GM18502 (cell line): ENCODE data around the gene COL4A6.
A peak's percentile ranks its signal among the peaks of the same experiment; 100 is the strongest.

Experiments used
- ATAC-seq: cut with Tn5 transposase; IDR thresholded peaks from one replicate; pipeline ENCODE4 v1.9.1; 2021; ENCODE audit warnings: mild to moderate bottlenecking; ENCODE audit not compliant: unreplicated experiment, poor library complexity

COL4A6 gene

DNA sequence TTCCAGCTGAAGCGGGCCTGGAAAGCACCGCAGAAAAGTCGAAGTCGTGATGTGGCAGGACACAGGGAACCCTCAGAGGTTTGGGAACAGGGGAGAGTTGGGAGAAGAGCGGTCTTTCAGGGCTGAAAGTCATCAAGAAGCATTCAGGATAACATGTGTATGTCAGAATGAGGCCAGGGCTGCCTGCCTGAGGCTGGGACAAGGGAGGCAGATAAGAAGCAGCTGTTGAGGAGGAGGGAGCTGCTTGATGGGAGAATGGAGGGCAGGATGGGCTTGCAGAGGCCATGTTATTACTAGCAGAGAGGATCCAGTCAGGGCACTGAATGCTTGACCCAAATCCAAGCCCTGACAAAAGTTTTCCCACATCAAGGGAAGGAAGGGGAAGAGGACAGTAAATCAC lies 214.6 kb downstream of the COL4A6 start:
- ATAC-seq = no peak

DNA sequence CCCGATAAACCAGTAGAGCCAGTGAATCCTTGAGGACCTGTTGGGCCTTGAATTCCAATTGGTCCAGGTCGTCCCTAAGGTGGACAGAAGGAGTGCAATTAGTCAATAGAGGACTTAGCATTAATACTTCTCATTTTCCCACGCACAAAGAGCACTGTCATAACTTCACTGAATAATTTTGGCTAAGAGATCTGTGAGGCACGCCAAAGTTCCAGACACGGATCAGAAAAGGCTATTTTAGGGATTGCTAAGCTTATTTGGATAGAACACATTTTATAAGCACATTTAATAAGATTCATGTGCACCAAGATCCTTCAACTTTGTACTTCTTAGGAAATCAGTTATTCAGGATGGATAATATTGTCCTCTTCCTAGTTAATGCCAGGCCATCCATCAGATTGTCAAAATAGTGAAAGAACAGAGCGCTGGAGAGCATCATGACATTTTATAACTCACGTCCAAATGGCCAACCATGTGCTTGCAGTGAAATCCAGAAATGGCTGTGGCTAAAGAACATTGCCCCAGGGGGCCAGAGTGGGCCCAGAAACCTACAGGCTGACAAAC lies 216.8 kb downstream of the COL4A6 start:
- ATAC-seq = no peak

DNA sequence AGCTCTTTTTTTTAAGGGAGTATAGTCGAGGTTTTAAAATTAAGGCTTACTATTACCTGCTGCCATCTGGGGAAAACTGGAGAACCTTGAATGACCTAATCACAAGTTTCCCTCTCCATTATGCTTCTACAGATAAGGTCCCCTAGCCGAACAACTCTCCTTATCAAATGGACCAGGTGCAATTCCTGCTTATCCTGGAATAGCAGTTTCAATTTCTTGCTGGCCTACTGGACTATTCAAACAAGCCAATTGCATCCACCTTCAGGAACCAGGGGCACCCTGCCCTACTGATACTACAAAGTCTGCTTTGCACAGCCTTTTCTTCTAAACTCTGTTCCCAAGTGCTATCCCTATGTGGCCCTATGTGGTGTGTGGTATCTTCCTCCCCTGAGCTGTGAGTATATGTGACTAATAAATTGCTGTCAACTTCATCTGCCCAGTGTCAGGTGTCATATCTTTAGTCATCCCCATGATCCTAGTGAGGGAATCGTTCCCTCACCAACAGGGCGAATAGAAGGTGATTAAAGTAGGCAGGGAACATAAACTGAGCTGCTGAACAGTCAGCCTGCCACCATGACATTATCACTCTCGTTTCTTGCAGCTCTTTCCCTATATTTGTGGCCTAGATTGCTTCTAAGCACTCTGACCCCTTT lies 218.1 kb downstream of the COL4A6 start:
- no peak for ATAC-seq

DNA sequence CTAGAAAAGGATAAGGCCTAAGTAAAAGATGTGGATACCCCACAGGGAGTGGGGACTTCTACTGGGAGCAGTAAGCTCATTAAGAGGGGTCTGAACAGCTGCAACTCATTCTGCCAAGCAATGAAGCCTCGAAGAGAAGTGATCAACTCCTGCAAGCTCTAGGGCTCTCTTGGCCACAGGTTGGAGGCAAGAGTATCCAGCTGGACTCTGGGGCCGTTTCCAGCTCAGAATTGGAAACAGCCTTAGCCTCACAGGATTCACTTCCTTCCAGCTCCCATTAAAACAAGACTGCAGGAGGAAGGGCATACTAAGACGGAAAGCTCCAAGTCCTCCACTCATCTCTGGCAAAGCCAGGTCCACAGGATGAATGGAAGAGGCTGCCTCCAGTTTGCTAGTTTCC lies 220.3 kb downstream of the COL4A6 start:
- no peak for ATAC-seq

DNA sequence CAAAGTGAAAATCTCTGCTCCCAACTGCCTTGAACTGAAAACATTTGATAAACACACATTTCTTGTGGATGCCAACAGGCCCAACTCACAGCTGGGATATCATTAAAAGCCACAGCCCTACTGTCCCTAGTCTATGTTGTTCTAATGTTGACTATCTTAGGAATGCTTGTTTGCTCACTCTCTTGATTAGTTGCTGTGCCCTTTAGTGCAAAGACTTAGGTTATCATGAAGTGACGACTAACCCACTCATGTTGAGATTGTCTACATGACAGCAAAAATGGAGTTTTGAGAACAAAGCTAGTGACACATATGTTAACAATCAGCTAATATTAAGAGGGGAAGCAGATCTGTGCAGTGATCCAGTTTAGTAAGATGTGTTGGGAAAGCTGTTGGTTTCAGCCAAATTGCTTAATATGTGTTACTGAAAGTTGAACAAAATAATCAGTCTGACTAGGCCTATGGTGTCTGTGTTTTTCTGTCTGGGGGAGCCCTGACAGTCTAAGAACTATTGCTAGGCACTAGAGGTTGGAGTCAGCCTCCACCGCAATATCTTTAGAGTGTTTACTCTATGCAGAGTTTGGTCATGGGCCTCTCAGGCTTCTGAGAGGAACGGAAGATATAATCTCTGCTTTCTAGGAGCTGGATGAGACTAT lies 221.2 kb downstream of the COL4A6 start:
- ATAC-seq = no peak

DNA sequence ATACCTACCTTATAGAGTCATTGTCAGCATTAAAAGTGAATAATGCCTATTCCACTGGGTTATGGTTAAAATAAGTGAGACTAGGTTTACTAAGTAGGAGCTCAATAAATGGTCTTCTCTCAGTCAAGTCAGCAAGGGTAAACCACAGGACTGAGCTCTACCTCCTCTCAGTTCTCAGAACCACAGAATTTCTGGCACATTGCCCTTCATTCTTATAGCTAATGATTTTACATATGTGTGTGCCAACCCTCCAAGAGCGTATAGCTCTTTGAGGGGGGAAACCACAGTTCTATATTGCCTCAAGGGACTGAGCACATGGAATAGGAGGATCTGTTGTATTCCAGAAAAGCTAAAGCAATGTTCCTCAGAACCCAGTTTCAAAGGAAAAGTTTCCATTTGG lies 221.8 kb downstream of the COL4A6 start:
- ATAC-seq = no peak

DNA sequence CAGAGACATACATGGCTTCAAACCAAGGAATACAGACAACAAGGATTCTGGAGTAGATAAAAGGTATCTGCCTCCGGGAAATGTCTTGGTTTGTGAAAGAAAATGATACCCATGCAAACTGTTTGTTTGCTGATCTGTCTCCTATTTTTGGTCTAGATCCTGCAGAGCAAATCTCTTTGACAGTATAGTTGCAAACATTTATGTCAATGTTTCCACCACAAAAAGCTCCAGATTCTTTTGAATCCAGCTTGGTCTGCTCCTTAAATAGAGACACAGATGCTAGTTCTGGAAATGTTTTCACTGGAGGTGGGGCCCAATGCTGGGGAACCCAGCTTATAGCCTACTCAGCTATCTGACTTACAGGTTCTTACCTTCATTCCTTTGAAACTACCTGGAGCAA lies 226.9 kb downstream of the COL4A6 start:
- no peak for ATAC-seq

DNA sequence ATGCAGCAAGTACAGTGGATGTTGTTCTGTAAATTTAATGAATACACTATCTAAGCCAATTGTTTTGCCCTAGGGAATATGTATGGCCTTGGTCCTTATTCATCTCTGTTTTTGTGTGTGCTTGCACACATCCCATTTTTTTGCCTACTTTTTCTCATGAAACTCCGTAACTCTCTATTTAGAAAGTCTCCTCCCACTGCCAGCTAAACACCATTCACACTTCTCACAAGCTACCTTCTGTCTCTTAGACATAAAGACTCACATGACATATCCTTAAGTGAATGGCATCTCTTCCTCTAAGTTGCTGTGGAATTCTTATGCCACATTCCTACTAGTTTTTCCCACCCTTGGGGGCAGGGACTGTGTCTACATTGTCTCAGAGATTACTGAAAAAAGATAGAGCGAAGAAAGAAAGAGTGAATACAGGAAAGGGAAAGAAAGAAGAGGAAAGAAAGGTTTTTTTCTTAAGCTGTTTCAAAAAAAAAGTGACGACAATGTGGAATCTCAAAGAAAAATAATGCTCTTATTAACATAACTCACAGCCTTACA lies 229.1 kb downstream of the COL4A6 start:
- ATAC-seq = no peak

DNA sequence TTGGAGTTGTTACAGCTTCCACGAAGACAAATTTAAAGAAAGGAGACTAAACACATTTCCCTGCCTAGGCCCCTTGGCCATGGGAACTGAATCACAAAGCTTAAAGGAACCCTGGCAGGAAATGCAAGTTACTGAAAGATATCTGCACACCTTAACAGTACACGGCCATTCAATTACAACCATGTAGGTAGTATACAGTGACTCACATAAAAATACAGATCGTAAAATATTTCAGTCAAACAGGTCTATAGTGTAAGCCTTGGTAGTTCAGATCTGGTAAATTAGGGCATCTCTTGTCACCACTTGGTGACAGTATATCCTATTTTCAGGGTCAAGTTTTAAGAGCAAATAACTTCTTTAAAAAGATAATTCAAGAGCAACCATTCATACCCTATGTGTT lies 234.7 kb downstream of the COL4A6 start:
- ATAC-seq = no peak

DNA sequence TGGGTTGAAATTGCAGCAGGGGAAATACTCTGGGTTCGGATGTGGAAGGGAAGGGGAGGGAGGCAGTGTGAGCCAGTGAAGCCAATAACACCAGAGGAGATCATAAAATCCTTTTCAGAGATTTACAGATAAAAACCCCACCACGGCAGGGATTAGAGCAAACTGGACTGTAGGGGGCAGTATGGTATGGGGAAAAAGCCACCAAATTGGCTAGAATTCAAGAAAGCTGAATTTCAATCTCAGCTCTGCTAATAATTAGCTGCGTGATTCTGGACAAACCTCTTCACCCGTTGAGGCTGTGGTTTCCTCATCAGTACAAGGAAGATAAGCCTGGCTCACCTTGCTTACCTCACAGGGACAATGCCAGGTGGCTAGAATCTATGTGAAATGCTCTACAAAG lies 238.5 kb downstream of the COL4A6 start:
- ATAC-seq = peak; percentile 47

DNA sequence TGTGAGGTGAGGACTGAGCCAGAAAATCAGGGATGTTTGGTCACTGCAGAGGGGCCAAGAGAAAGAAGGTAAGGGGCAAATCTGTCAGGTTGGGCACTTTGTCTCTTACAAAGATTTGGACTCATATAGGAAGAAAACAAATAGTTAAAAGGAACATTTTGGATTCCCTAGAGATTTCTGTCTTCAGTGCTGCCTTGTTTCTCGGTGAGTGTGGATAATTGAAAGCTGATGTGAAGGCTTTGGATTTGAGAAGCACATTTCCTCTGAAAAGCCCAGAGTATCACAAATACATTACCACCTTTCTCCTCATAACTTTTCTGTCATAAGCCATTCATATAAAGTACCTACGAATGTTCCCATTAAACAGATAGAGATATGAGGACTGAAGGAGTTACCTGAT lies 239.2 kb downstream of the COL4A6 start:
- ATAC-seq = no peak

DNA sequence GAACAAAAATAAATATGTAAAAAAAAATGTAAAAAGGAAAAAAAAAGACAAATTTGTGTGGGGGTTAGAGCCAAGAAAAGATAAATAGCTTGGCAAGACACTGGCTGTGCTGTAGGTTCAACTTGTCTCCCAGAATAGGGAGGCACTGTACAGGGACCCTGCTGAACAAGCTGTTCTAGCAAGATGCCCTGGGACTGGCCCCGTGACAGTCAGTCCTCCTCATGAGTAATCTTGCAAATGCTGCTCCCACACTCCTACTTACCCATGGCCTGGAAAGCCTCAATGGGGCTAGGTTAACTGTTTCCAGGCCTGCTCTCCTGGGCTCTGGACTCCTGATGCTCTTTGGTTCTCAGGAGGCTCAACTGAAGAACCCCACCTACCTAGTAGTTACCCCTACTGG lies 239.8 kb downstream of the COL4A6 start:
- no peak for ATAC-seq

DNA sequence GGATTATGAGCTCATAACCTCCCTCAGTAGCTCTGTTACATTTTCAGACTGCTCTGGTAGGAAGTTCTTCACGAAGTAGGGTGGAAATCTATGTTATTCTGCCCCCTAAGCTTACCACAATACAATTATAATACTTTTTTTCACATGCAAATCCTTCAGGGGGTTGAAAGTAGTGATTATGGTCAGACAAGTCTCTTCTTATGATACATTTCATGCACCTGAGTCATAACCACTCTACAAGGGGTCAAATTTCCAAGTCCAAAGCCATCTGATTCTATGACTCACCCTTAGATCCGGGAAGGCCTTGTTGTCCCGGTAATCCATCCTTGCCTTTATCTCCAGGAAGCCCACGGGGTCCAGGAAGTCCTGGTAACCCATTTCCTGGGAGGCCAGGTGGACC lies 251.4 kb downstream of the COL4A6 start:
- no peak for ATAC-seq

DNA sequence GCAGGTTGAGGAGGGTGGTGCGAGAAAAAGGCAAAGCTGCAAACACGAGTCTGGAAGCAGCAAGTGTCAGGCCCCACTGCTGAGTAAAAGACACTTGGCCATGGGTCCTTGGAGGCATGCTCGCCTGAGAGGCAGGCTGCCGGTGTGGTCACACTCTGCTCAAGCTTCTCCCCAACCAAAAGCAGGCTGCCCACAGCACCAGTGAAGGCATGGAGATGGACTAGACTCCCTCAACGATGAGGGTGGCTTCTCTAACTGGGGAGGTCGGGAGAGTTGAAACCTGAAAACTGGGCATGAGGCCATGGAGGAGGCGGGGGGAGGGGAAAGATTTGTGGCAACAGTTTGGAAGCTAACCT lies 260.1 kb downstream of the COL4A6 start:
- no peak for ATAC-seq

DNA sequence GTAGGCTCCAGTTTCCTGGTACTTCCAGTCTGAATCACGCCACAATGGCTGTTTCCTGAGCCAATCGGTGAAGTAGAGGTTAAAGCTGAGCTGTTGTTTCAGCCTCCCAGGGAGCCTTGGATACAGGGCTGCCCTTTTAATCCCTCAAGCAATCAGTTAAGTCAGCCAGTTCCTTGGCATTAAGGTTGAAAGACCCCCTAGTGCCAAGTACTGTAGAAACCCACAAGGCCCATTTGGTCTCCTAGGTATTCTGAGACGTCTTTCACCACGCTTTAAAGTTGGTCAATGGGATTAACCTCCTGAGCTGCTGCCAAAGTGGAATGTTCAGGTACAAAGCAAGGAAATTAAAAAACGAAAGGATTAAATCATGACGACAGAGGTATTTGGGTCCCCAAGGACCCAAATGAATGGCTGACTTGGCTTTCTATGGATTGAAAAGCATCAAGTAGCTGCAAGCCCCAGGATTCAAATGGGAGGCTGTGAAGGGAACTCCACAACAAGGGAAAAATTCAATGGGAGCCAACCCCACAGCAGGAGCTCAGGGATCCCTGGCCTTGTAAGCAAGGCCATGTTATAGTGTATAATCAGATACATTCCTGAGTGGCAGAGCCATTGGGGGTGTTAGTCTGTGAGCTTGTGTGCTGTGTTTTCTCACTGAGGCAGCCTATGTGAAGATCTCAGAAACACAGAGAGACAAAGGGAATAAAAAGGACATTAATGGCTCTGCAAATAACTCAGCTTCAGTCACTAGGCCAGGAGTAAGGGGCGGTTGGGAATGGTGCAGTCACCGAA lies 260.7 kb downstream of the COL4A6 start:
- ATAC-seq = no peak

DNA sequence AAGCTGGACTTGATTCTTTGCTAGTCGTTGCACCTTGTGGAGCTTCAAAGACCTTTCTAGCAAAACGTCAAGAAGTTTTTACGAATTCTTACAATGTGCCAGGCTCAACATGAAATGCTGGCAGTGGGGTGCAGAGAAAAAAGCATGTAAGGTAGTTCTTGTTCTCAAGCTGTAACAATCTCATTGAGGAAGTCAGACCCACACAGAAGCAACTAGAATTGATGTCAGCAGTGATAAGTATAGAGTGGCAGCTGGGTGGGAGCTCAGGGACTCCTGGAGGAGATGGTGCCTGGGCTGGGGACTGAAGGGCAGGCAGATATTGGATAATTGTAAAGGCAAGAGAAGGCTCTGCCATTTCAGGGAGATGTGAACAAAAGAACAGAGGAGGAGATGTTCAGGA lies 264.3 kb downstream of the COL4A6 start:
- ATAC-seq = no peak

DNA sequence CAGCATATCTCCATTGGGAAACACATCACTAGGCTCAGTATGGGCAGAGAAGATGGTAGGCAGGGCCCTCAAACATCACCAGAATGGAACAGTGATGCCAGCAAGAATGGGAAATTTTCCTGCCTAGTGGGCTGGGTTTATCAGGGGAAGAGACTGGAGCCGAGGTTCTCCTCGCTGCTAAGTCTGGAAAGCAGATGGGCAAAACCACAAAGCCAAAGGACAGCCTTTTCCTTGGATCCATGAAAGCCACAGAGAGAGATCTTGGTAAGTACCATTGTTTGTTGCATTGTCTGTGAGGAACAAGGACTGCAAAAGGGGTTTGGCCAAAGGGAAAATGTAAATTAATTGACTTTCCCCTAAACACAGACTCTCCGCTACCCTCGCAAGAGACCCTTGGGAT lies 266.6 kb downstream of the COL4A6 start:
- no peak for ATAC-seq

DNA sequence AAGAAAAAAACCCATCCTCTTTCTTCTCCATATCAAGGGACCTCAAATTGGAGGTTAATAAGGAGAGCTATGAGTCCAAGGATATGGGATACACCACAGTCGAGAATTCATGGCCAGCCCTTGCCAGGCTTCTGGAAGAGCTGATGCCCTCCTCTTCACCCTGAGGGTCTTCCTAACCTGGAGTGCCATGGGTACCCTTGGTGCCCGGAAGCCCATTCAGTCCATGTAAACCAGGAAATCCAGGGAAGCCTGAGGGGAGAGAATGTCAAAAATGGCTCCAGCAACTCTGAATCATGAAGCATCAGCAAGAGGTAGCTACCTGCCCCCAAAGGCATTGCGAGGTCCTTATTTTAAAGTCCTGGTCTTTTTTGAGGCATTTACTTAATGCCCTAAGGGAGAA lies 268.5 kb downstream of the COL4A6 start:
- ATAC-seq = no peak

DNA sequence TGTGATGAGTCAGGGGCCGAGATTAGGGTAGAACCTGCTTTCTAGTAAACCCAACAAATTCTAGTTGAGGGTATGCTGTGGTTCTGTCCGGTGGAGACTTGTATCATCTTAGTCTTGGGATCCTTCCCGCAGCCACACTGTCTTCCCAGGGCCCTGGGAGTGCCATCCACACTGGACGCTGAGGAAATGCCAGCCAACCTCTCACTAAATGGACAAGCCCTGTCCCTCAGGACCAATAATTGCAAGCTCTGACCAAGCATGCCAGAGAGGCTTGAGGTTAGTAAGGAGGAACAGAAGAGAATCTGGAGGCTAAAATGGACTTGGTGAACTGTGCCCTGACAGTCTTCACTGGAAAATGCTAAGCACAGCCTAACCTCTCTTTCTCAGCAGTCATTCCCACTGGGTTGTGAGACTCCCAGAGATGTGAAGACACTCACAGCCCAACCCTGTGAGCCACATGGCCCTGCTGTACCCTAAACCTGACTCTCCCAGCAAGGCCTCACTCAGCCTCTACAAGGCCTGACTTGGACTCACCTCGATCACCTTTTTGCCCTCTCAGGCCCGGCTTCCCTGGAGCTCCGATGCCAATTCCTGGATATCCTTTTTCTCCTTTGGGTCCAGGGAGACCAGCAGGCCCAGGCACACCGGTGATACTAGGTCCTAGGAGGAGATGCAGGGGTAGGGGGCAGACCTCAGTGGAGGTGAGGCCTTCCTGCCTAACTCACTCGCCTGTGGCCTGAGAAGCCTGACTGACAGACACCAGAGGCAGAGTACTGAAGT lies 269.1 kb downstream of the COL4A6 start:
- no peak for ATAC-seq

DNA sequence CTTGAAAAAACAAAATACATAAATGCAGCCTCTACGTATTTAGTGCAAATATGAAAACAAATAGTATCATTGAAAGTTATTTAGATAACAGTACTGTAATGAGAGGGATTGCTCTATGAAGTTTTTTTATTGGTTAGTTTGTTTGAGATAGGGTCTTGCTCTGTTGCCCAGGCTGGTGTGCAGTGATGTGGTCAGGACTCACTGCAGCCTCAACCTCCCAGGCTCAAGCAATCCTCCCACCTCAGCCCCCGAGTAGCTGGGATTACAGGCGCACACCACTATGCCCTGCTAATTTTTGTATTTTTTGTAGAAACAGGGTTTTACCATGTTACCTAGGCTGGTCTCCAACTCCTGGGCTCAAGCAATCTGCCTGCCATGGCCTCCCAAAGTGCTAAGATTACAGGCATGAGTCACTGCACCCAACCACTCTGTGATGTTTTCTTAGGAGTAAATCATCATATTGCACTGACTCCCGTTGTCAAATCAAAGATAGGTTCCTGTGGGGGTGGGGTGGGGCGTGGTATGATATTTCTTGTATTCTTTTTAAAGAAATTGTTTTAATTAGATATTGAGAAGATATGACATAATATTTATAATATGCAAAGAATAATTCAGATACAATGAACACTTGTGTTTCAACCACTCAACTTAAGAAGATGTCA lies 270.9 kb downstream of the COL4A6 start:
- no peak for ATAC-seq
